Astrocyte of the cerebellum (primary cell): ENCODE data around the gene SPIN2A.
A peak's percentile ranks its signal among the peaks of the same experiment; 100 is the strongest.
"Not testable (repeated sequence)": the region's sequence is repeated elsewhere in the genome, so short reads cannot be mapped to it uniquely, and the experiment has no call there.

Source experiments
- DNase-seq: peaks from one replicate; pipeline ENCODE4 v3.0.0-alpha.2; 2011; ENCODE audit warnings: low read depth
- H3K4me3 ChIP-seq: 2 replicates; pipeline ENCODE4 v1.5.1; 2011; ENCODE audit warnings: mild to moderate bottlenecking, low read depth, low read length, moderate library complexity
- CTCF ChIP-seq: IDR thresholded peaks from 2 replicates; pipeline ENCODE4 v1.5.1; 2012; ENCODE audit warnings: low read length, low read depth, moderate library complexity, mild to moderate bottlenecking; ENCODE audit errors: missing control alignments
- in situ Hi-C: cut with HindIII; loops from 2 replicates; pipeline ENCODE4 v1.10.0; 2017; ENCODE audit warnings: low sequenced_read_pairs

Gene SPIN2A

GRCh38 chrX:57137501-57137900, 304 bp upstream of the SPIN2A start:
- peak overlapping the region; percentile 24 for H3K4me3 ChIP-seq
- in situ Hi-C loops = no loop called here
- TF ChIP-seq CTCF = no peak

GRCh38 chrX:57136589-57136988, 608 bp downstream of the SPIN2A start:
- in situ Hi-C loops, H3K4me3 ChIP-seq: not testable (repeated sequence)

More at GRCh38 chrX:57137501-57137900, 304 bp upstream of the SPIN2A start:
- no peak for DNase-seq

GRCh38 chrX:57135287-57135686, 1.9 kb downstream of the SPIN2A start:
- DNase-seq = no peak
- TF ChIP-seq CTCF = no peak
- no peak overlapping the region for H3K4me3 ChIP-seq
- in situ Hi-C loops = no loop called here

More at GRCh38 chrX:57136589-57136988, 608 bp downstream of the SPIN2A start:
- DNase-seq = not testable (repeated sequence)

GRCh38 chrX:57134702-57135101, 2.5 kb downstream of the SPIN2A start:
- H3K4me3 ChIP-seq = no peak overlapping the region
- TF ChIP-seq CTCF = no peak
- in situ Hi-C loops = no loop called here
- DNase-seq = no peak

- no peak for DNase-seq
- TF ChIP-seq CTCF = no peak
- in situ Hi-C loops = no loop called here
- H3K4me3 ChIP-seq = no peak overlapping the region
Observed at GRCh38 chrX:57133706-57134105, 3.5 kb downstream of the SPIN2A start.

GRCh38 chrX:57133284-57133683, 3.9 kb downstream of the SPIN2A start:
- H3K4me3 ChIP-seq, in situ Hi-C loops, DNase-seq: not testable (repeated sequence)

- DNase-seq = no peak
- in situ Hi-C loops = no loop called here
- TF ChIP-seq CTCF = no peak
- H3K4me3 ChIP-seq = no peak overlapping the region
Observed at GRCh38 chrX:57132046-57132445, 5.2 kb downstream of the SPIN2A start.

GRCh38 chrX:57121816-57122215, 15.4 kb downstream of the SPIN2A start:
- TF ChIP-seq CTCF = no peak
- peak overlapping the region; percentile 59 for H3K4me3 ChIP-seq
- no peak for DNase-seq
- in situ Hi-C loops = no loop called here
